ENCODE measurements around the gene SHH.

SHH gene

DNA sequence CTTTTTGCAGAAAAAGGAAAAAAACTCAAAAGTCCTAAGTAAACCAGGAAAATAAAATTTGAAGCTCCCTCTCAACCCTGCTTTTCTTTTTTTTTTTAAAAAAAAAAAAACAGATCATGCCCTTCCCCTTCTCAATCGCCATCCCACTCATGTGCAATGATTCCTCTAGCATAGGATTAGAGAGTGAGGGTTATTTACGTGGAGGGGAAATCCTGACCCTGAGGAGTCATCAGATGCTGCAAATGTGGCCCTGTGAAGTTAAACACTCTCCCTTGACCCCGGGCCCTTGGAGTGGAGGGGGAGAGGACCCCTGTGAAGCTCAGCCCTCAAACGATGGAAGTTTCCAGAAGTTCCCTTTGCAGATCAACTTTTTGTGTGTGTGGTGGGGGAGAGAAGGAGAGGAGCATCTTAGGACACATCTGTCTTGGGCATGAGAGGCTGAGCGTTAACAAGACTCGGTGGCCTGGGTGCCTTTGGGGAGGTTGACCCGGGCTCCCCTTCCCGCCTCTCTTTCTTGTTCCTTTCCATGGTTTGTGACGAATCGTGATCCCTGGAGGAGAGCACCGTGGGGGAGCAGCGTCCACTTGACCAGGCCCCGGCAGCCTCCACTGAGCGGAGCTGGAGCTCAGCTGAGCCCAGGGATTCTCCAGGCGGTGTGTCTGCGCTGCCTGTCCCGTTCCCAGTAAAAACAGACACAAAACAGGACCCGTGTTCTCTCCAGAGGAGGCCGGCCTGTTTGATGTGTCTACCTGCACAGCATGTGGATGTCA is 1.5 kb upstream of the SHH start:
- H3K4me1 ChIP-seq (ENCODE audit: control insufficient read depth, insufficient read depth, low read length) = no peaks in the 10 kb centered on the region
- H3K27ac ChIP-seq (ENCODE audit: low read depth, low read length) = no peak overlapping the region
- no peak overlapping the region for H3K4me3 ChIP-seq (ENCODE audit: low read length)
- H3K36me3 ChIP-seq (ENCODE audit: control insufficient read depth, insufficient read depth, low read length) = no peaks in the 10 kb centered on the region
- H3K9ac ChIP-seq (ENCODE audit: low read length) = no peak overlapping the region
- H3K27me3 ChIP-seq (ENCODE audit: control insufficient read depth, insufficient read depth, low read length) = peaks cover 41% of the 10 kb centered on the region

DNA sequence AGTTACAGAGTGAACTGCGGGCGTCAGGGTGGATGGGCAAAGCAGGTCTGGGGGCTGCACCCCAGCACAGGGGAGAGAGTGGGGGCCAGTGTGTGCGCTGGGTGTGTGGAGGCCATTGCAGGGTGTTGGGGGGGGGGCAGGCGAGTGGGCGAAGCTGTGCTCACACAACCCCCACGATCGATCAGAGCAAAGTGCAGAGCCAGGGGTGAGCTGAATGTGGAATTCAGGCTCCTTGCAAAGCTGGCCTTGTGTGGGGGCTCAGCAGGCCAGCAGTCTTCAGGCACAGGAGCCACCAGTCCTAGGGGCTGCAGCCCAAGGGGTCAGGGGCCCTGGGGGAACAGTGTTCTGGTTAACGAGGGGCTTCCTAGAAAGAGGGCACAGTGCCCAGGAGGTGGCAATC is 862 bp upstream of the SHH start:
- no peak overlapping the region for H3K27ac ChIP-seq (ENCODE audit: low read depth, low read length)
- peaks cover 41% of the 10 kb centered on the region for H3K27me3 ChIP-seq (ENCODE audit: control insufficient read depth, insufficient read depth, low read length)
- no peak overlapping the region for H3K4me3 ChIP-seq (ENCODE audit: low read length)
- no peaks in the 10 kb centered on the region for H3K4me1 ChIP-seq (ENCODE audit: control insufficient read depth, insufficient read depth, low read length)
- no peak overlapping the region for H3K9ac ChIP-seq (ENCODE audit: low read length)
- no peaks in the 10 kb centered on the region for H3K36me3 ChIP-seq (ENCODE audit: control insufficient read depth, insufficient read depth, low read length)

DNA sequence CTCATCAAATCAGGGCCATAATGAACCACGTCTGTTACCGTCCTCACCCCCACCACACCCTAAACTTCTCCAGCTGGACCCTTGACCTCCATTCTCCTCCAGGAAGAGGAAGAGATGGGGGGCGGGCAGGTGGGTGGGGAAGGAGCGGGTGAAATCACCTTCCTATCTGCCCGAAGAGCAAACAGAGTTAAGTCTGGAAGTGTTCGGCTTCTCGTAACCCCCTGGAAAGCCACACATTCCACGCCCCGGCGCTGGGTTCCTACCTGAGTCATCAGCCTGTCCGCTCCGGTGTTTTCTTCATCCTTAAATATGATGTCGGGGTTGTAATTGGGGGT is 736 bp downstream of the SHH start:
- H3K4me1 ChIP-seq (ENCODE audit: control insufficient read depth, insufficient read depth, low read length) = no peaks in the 10 kb centered on the region
- H3K27me3 ChIP-seq (ENCODE audit: control insufficient read depth, insufficient read depth, low read length) = peaks cover 47% of the 10 kb centered on the region
- H3K4me3 ChIP-seq (ENCODE audit: low read length) = no peak overlapping the region
- no peaks in the 10 kb centered on the region for H3K36me3 ChIP-seq (ENCODE audit: control insufficient read depth, insufficient read depth, low read length)
- no peak overlapping the region for H3K9ac ChIP-seq (ENCODE audit: low read length)
- no peak overlapping the region for H3K27ac ChIP-seq (ENCODE audit: low read depth, low read length)

DNA sequence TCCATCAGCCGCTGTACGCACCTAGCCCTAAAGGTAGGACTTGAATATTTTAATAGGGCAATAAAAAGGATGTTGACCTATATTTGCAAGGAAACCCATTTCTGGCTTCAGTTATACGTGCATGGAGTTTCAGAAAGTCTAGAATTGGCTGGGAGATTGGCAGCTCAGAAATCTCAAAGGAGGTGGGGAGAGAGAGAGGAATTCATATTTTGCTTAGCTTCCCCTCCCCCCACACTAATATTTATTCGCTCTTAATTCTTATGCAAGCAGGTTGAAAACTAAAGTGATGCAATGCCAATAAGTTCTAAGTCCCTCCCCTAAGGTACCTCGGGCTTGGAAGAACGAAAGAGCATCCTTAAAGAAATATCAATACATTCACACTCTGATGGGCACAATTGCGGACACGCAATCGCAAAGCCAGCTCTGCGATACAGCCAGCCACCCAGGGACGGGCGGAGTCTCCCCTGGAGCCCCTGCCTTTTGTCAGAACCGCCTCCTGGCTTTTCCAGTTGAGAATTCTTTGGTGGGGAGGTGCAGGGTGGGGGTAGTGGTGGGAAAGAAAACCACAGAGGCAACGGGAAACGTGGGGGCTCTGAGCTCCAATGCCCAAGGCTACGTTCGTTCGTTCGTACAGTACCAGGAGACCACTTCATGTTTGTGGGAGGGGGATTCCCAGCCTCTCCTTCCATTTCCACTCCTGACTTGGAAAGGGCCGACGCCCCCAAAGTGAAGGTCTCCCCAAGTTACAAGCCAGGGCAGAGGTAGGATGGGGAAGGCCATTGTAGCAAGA is 1.3 kb downstream of the SHH start:
- H3K4me1 ChIP-seq (ENCODE audit: control insufficient read depth, insufficient read depth, low read length) = peaks cover under 1% of the 10 kb centered on the region
- H3K27me3 ChIP-seq (ENCODE audit: control insufficient read depth, insufficient read depth, low read length) = peaks cover 45% of the 10 kb centered on the region
- H3K9ac ChIP-seq (ENCODE audit: low read length) = no peak overlapping the region
- H3K27ac ChIP-seq (ENCODE audit: low read depth, low read length) = no peak overlapping the region
- no peaks in the 10 kb centered on the region for H3K36me3 ChIP-seq (ENCODE audit: control insufficient read depth, insufficient read depth, low read length)
- H3K4me3 ChIP-seq (ENCODE audit: low read length) = no peak overlapping the region

DNA sequence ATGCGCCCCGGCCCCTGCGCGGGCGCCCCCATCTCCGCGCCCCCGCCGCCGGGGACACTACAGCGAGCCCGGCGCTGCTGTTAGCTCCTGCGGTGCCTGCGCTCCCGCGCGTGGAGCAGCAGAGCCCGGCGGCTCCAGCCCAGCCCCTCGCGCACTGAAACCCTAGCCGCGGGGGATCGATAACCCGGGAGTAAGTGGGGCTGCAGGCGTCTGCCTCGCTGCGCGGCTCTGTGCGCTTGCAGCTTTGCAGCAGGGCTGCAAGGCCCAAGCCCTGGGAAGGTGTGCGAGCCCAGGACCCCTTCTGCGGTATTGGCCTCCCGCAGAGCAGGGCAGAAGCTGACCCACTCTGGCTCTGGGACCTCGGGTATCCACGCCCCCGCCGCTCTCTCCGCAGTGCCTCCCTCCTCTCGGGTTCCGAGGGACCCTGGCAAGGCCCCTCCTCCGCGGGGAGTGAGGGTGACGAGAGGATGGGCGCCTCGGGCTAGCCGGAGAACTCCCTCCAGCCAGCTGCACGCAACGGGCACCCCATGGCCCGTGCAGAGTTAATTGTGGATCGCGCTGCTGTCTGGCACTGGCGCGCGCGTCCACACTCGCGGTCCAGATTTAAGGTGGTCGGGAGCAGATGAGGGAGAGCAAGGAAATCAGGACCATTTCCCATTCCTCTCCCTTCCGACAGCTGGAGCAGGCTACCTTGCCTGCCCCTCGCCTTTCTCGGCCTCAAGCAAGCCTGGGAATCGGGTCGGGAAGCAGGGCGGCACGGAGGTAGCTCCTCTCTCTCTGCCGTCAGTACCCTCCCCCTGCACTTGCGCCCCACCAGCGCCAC is 2.1 kb downstream of the SHH start:
- H3K4me3 ChIP-seq (ENCODE audit: low read length) = peak overlapping the region; percentile 29
- no peaks in the 10 kb centered on the region for H3K36me3 ChIP-seq (ENCODE audit: control insufficient read depth, insufficient read depth, low read length)
- peaks cover 39% of the 10 kb centered on the region for H3K27me3 ChIP-seq (ENCODE audit: control insufficient read depth, insufficient read depth, low read length)
- H3K4me1 ChIP-seq (ENCODE audit: control insufficient read depth, insufficient read depth, low read length) = peaks cover 4% of the 10 kb centered on the region
- no peak overlapping the region for H3K27ac ChIP-seq (ENCODE audit: low read depth, low read length)
- H3K9ac ChIP-seq (ENCODE audit: low read length) = no peak overlapping the region

DNA sequence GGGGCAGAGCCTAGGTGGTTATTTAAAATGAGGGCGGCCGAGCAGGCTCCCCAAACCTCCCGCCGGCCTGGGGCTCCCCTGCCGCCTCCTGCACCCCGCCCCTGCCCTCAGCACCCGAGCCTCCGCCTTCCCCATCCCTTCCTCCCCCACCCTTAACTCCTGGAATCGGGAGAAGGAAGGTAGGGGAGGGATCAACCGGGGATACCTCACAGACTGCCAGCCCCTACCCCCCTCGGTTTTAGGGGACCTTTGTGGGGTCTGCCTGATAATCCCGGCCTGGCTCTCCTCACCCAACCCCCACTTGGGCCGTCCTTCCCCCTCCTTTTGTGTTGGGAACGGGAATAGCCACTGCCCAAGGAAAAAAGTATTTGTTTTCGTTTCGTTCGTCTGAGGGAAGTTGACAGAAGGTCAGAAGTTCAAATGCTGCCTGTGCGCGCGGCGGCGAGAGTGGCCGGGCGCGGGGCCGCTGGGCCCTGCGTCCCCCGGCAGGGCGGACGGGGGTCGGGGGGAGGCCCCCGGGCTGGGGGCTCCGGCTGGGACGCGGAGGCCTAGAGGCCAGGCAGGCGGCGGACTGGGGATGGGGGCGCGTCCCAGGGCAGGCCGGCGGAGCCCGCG is 2.8 kb downstream of the SHH start:
- Histone ChIP-seq H3K4me1 (ENCODE audit: control insufficient read depth, insufficient read depth, low read length) (peaks cover 4% of the 10 kb centered on the region), H3K9ac (ENCODE audit: low read length) (no peak overlapping the region), H3K4me3 (ENCODE audit: low read length) (peak overlapping the region; percentile 59), H3K27me3 (ENCODE audit: control insufficient read depth, insufficient read depth, low read length) (peaks cover 39% of the 10 kb centered on the region), H3K36me3 (ENCODE audit: control insufficient read depth, insufficient read depth, low read length) (no peaks in the 10 kb centered on the region), H3K27ac (ENCODE audit: low read depth, low read length) (no peak overlapping the region)

GRCh38 chr7:155808549-155809331 is 3.5 kb downstream of the SHH start:
- peaks cover 42% of the 10 kb centered on the region for H3K27me3 ChIP-seq (ENCODE audit: control insufficient read depth, insufficient read depth, low read length)
- H3K36me3 ChIP-seq (ENCODE audit: control insufficient read depth, insufficient read depth, low read length) = no peaks in the 10 kb centered on the region
- peaks cover 4% of the 10 kb centered on the region for H3K4me1 ChIP-seq (ENCODE audit: control insufficient read depth, insufficient read depth, low read length)
- no peak overlapping the region for H3K9ac ChIP-seq (ENCODE audit: low read length)
- H3K4me3 ChIP-seq (ENCODE audit: low read length) = peak overlapping the region; percentile 59
- H3K27ac ChIP-seq (ENCODE audit: low read depth, low read length) = no peak overlapping the region

GRCh38 chr7:155807789-155808548 is 4.3 kb downstream of the SHH start:
- no peak overlapping the region for H3K27ac ChIP-seq (ENCODE audit: low read depth, low read length)
- H3K27me3 ChIP-seq (ENCODE audit: control insufficient read depth, insufficient read depth, low read length) = peaks cover 42% of the 10 kb centered on the region
- H3K4me1 ChIP-seq (ENCODE audit: control insufficient read depth, insufficient read depth, low read length) = peaks cover 4% of the 10 kb centered on the region
- H3K4me3 ChIP-seq (ENCODE audit: low read length) = peak overlapping the region; percentile 59
- no peaks in the 10 kb centered on the region for H3K36me3 ChIP-seq (ENCODE audit: control insufficient read depth, insufficient read depth, low read length)
- H3K9ac ChIP-seq (ENCODE audit: low read length) = no peak overlapping the region

DNA sequence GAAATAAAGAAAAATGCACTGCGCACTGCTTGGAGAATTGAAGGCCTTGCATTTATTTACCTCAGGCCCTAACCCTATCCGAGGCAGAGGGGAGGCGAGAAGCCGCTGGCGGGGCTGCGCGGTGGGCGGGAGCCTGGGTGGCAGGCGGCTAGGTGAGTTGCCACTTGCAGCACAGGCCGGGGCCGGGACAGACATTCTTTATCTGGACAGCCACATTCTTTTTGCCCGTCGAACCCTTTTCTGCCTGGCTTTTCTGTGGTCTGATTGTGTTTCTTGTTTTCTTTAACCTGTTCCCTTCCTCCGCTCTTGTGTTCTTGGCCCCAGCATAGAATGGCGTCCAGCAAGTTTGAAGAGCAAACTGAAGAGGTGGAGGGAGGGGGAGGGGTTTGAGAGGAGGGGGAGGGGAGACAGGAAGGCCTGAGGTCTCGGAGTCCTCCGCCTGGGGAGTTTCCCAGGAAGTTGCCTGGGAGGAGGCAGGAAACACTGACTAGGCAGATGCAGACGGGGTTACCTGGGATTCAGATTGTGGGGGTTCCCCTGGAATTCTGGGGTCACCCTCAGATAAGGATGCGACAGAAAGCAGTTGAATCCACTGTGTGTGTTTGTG is 5.1 kb downstream of the SHH start:
- Histone ChIP-seq H3K36me3 (ENCODE audit: control insufficient read depth, insufficient read depth, low read length) (no peaks in the 10 kb centered on the region), H3K9ac (ENCODE audit: low read length) (no peak overlapping the region), H3K27me3 (ENCODE audit: control insufficient read depth, insufficient read depth, low read length) (peaks cover 38% of the 10 kb centered on the region), H3K4me3 (ENCODE audit: low read length) (no peak overlapping the region), H3K4me1 (ENCODE audit: control insufficient read depth, insufficient read depth, low read length) (peaks cover 4% of the 10 kb centered on the region), H3K27ac (ENCODE audit: low read depth, low read length) (no peak overlapping the region)

- H3K27me3 ChIP-seq (ENCODE audit: control insufficient read depth, insufficient read depth, low read length) = peaks cover 31% of the 10 kb centered on the region
- H3K4me1 ChIP-seq (ENCODE audit: control insufficient read depth, insufficient read depth, low read length) = peaks cover 4% of the 10 kb centered on the region
- no peak overlapping the region for H3K4me3 ChIP-seq (ENCODE audit: low read length)
- H3K36me3 ChIP-seq (ENCODE audit: control insufficient read depth, insufficient read depth, low read length) = no peaks in the 10 kb centered on the region
- no peak overlapping the region for H3K27ac ChIP-seq (ENCODE audit: low read depth, low read length)
- H3K9ac ChIP-seq (ENCODE audit: low read length) = no peak overlapping the region
These were observed 6.0 kb downstream of the SHH start for GRCh38 chr7:155806096-155806871.
